Left kidney (tissue), 8 donors: ENCODE data around the gene IL1RAP. TPM values are rescaled to one million over a fixed set of nuclear protein-coding genes. Genes with fewer than 3 reads are reported as not detected.
A peak's percentile ranks its signal among the peaks of the same experiment; 100 is the strongest.
"Not testable (repeated sequence)": the region's sequence is repeated elsewhere in the genome, so short reads cannot be mapped to it uniquely, and the experiment has no call there.

Experiments
- DNase-seq: peaks from one replicate; pipeline ENCODE4 v3.0.0-alpha.2; 2013
- long read RNA-seq, 8 donors: transcript quantifications; one replicate each; lab custom pipeline, GENCODE V29; 2026
- polyA plus RNA-seq: library from polyadenylated mRNA; unstranded; fragments of 120-200 nt; gene quantifications from one replicate; pipeline ENCODE4 v1.2.1, GENCODE V29; 2013; ENCODE audit not compliant: insufficient read length

The IL1RAP gene, protein sequence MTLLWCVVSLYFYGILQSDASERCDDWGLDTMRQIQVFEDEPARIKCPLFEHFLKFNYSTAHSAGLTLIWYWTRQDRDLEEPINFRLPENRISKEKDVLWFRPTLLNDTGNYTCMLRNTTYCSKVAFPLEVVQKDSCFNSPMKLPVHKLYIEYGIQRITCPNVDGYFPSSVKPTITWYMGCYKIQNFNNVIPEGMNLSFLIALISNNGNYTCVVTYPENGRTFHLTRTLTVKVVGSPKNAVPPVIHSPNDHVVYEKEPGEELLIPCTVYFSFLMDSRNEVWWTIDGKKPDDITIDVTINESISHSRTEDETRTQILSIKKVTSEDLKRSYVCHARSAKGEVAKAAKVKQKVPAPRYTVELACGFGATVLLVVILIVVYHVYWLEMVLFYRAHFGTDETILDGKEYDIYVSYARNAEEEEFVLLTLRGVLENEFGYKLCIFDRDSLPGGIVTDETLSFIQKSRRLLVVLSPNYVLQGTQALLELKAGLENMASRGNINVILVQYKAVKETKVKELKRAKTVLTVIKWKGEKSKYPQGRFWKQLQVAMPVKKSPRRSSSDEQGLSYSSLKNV
- polyA plus RNA-seq: 17.4 TPM
- long read RNA-seq, donor 1, full-length matches to known transcripts: 6 of 6 reads
- long read RNA-seq, donor 1, partial matches to known transcripts: 0 of 6 reads
- long read RNA-seq, donor 1, other reads (novel, unspliced or antisense): 0 of 6 reads
- long read RNA-seq, donor 2, full-length matches to known transcripts: 4 of 4 reads
- long read RNA-seq, donor 2, partial matches to known transcripts: 0 of 4 reads
- long read RNA-seq, donor 2, other reads (novel, unspliced or antisense): 0 of 4 reads
- long read RNA-seq, donor 3, full-length matches to known transcripts: 1 of 1 reads
- long read RNA-seq, donor 3, partial matches to known transcripts: 0 of 1 reads
- long read RNA-seq, donor 3, other reads (novel, unspliced or antisense): 0 of 1 reads
- long read RNA-seq, donor 4: 0 reads
- long read RNA-seq, donor 5, full-length matches to known transcripts: 5 of 5 reads
- long read RNA-seq, donor 5, partial matches to known transcripts: 0 of 5 reads
- long read RNA-seq, donor 5, other reads (novel, unspliced or antisense): 0 of 5 reads
- long read RNA-seq, donor 6, full-length matches to known transcripts: 3 of 3 reads
- long read RNA-seq, donor 6, partial matches to known transcripts: 0 of 3 reads
- long read RNA-seq, donor 6, other reads (novel, unspliced or antisense): 0 of 3 reads
- long read RNA-seq, donor 7, full-length matches to known transcripts: 4 of 4 reads
- long read RNA-seq, donor 7, partial matches to known transcripts: 0 of 4 reads
- long read RNA-seq, donor 7, other reads (novel, unspliced or antisense): 0 of 4 reads
- long read RNA-seq, donor 8, full-length matches to known transcripts: 1 of 1 reads
- long read RNA-seq, donor 8, partial matches to known transcripts: 0 of 1 reads
- long read RNA-seq, donor 8, other reads (novel, unspliced or antisense): 0 of 1 reads

DNA sequence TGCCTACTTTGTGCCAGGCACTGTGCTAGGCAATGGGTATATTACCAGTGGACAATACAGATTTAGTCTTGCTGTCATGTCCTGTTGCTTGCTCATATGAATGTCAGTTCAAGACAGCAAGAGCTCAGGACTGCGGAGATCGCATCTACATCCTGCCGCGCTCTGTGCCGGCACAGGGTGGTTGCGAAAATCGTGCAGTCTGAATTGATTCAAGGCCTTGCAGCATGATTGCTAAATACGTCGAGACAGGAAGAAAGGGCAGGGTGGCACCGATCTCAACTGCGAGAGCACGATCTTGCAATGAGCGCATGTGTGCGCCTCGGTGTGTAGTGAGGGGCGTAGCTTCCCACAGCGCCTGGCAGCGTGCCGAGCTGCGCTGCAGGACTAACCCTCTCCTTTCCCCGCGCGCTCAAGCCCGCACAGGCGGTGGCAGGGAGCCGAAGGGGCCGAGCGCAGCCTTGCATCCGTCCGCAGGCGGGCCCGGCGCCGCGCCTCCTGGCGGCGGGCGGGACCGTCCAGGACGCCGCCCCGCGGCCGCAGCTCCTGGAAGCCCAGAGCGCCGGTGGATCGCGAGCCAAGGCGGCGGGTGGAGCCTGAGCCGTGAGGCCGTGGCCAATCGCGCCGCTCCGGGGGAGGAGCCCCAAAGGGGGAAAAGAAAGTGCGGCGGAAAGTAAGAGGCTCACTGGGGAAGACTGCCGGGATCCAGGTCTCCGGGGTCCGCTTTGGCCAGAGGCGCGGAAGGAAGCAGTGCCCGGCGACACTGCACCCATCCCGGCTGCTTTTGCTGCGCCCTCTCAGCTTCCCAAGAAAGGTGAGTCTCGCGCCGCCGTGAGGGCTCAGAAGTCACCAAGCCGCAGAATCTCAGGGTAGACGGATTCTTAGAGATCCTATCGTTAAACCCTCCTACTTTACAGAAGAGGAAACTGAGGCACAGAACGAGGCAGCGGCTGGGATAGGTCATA is at the start of gene IL1RAP:
IL1RAP (plus strand) TSS at position 677 of the 962 bp plus-strand sequence. CDS start 50,205 bp downstream, outside the sequence.
- peak; percentile 88 for DNase-seq

DNA sequence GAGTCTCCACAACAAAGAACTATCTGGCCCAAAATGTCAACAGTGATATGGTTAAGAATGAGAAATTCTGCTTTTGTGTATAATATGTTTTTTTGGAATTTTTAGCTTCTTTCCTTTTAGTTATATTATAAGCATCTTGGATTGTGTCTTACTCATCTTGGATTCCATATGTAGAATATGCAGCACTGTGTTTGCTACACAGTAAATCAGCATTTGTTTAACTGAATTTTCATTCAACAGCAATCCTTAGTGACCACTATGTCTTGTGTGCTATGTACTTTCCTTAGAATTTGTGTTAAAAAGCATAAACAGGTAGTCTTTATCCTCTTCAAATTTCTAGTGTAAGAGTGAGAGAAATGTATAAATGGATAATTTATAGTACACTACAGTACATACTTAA is 46.0 kb upstream of the IL1RAP start:
- DNase-seq: no peak

DNA sequence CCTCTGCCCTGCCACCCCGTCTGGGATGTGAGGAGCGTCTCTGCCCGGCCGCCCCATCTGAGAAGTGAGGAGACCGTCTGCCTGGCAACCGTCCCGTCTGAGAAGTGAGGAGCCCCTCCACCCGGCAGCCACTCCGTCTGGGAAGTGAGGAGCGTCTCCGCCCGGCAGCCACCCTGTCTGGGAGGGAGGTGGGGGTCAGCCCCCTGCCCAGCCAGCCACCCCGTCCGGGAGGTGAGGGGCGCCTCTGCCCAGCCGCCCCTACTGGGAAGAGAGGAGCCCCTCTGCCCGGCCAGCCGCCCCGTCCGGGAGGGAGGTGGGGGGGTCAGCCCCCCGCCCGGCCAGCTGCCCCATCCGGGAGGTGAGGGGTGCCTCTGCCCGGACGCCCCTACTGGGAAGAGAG is 40.6 kb upstream of the IL1RAP start:
- not testable (repeated sequence) for DNase-seq

DNA sequence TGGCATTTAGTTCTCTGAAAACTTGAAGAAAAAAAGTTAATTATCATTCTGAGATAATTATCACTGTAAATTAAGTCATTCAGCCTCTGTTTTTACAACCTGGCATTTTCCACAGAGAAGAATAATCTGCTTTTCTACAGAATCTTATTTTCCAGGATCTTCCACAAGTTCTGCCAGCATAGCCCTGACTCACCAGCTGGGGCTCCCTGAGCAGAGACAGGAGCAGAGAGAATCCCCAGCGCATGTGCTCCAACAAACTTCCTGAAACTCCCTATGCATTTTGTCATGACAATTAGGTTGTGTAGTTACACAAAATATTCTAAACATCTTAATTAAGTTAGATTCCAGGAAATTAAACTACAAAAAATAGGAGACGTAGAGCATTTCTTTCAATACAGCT is 32.1 kb upstream of the IL1RAP start:
- DNase-seq: no peak

DNA sequence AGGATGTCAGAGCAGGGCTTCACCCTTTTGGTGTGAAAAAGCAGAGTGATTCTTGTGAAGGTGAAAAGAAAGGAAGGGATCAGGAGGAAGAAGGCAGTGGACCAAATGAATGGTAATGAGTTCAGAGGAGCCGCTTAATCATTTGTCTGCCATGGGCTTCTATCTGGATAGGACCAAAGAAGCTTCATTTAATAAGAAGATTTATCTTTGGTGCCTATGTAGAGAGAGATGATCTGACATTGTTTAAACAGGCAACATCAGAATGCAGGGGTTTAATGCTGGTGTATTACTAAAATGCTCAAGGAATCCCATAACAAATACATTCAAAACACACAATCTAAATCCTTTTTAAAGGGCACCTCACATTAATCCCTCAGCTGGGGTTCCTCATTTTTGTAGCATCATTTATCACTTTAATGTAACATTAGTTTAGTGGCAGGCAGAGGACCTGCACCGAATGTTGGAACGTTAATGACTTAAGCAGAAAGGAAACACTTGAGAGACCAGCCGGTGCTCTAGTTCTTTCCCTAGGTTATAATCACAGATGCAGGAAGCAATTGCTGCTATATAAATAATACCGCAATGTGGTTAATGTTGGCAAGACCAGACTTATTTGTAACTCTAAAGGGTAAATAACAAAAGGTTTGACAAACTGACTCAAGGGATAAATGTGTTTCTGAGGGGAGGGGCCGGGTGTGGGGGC is 27.9 kb upstream of the IL1RAP start:
- DNase-seq: peak; percentile 44

DNA sequence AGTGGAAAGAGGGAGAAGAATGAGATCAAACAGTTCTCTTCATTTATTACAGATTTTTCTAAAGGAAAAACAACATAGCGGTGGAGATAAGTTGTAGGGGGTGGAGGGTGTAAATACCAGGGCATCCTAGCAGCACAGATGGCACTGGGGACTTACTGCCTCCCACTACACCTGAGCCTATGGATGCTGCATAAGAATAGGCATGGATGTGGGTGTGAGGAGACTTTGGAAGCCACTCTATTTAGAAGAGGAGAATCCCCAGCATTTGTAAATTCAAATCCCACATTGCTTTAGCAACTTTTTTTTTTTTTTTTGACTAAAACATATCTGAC is 27.4 kb upstream of the IL1RAP start:
- no peak for DNase-seq

DNA sequence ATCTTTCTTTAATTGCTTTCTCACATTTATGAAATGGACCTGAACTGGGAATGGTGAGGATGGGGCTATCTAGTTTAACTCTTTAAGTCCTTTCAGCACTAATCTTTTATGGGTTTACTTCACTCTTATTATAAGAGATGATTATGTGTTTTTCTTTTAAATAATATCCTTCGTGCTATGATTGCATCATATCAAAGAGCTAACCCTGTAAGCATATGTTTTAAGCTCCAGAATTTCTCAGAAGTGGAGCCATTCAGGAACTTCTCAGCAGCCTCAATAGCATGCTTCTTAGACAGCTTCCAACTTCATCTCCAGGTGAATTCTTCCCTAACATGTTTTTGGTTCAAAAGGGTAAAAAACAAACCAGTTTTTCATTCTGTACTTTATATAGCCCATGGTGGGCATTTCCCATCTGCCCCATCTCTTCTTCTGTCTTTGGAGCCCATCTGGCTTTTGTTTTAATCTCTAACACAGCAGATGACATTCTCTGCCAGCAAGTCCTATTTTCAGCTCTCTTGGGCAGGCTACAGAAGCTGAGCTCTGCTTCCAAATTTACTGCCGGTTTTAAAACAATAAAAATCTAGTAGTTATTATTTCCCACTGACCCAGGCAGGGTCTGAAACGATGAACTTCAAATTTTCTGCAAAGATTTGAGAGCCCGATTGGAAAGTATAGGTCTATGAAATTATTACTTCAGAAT is 26.8 kb upstream of the IL1RAP start:
- no peak for DNase-seq

DNA sequence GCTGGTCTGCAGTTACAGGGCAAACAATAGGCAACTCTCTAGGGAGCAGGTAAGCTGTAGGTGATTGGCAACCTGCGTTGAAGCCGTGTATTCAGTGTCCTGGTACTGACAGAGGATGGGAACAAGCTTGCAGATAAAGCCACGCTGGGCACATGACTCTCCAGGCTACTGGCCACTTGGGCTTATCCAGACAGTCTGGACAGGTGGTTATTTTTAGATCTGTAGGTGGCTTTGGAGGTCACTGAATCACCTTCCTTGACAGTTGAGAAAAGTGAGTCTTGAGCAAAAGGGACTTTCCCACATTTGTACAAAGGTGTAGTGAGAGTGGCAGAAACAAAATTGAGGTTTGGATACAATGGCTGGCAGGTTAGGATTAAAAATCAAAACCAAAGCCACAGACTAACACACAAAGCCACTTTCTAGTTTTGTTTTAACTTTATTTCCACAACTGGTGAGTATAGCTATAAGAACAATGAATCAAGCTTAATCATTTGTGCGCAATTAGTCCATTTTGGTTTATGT is 22.3 kb upstream of the IL1RAP start:
- DNase-seq: no peak

DNA sequence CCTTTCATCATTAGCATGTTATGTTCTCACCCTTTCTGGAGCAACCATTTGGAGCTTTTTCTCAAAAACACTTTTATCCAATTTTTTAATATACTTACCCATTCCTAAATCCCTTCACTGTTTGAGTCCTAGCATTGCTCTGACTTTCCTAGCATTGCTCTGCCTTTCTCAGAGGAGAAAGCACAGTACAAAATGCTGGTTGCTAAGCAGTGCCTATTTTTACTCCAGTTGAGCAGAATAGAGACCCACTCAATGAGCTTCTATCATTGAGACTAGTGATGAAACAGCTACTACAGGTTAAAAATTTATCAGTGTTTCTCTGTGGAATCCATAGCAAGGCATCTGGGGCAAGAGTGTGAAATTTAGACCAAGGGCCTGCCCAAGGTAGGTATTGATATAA is 21.8 kb upstream of the IL1RAP start:
- DNase-seq: no peak

DNA sequence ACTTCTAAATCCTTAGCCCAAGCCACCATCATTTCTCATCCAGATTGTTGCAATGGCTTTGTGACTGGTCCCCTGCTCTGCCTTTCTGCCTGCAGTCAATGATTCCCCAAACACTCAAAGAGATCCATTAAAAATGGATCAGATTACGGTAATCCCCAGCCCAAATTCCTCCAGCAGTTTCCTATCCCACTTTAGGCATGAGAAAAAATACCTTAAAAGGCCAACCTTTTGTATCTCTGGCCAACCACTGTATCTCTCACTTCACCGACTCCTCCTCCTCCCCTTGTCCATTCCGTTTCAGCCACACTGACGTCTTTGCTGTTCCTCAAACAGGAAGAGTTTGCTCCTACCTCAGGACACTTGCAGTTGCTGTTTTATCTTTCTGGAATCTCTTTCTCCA is 20.9 kb upstream of the IL1RAP start:
- no peak for DNase-seq

DNA sequence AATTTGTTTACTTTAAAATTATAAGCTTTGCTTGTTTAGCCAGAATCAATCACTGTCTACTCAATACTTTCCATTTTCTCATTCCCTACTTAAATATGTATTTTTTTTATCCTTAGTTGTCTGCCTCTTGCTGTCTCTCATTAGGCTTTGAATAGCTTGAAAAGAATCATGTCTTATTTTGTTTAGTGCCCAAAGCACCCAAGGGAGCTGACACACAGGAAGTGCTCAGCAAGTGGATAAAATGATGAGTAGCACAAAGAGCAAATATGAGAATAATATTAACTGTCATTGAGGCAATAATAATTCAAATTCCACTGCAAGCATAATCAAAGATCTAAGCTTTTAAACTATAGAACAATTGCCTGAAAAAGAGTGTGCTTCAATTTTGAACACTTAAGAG is 19.0 kb upstream of the IL1RAP start:
- no peak for DNase-seq

DNA sequence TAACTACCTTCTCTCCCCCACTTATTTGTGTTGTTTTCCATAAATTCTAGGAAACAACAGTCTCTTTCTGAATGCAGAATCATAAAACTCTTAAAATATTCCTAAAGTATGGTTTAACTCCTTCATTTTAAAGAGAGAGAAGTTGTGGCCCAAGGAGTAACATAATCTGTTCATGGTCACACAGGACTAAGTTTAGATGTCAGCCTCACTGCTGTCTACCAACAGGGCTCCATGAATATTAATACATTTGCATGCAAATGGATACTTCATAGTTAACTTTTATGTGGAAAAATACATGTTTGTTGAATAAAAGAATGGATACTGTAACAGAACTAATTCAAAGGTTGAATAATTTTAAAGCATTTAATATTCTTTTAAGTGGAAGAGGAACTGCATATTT is 18.5 kb upstream of the IL1RAP start:
- DNase-seq: no peak

DNA sequence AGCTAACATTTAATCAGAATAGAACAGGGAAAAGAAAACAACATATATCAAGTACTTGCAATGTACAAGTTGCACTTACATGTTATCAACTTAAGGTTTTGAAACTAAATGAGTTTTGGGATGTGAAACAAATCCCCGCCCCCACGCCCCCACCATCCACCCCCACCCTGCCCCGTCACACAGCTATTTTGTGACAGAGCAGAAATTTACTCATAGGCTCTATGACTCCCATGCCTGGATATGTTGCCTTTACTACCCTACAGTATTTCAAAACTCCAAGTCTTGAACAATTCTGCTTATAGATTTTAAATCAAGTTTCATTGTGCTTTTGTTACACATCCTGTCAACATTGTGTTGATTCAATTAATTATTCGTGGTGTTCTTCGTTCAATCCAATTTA is 18.1 kb upstream of the IL1RAP start:
- no peak for DNase-seq

DNA sequence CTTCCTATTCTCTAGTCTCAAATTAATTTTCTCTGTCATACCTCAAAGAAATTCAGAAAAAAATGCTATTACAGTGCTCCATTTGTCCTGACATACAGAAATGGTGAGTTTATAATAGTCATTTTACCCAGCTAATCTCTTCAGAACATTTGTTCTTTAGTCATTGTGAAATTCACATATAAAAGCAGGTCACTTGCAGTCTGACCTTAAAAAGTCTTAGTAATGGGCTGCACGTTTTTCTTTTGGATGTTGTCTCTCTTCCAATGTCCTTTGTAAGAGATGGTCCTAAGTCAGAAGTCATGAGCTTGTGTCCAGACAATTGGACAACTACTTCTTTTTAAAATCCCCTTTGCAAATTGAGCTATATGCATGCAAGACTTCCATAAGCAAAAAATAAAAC is 17.0 kb upstream of the IL1RAP start:
- DNase-seq: no peak

DNA sequence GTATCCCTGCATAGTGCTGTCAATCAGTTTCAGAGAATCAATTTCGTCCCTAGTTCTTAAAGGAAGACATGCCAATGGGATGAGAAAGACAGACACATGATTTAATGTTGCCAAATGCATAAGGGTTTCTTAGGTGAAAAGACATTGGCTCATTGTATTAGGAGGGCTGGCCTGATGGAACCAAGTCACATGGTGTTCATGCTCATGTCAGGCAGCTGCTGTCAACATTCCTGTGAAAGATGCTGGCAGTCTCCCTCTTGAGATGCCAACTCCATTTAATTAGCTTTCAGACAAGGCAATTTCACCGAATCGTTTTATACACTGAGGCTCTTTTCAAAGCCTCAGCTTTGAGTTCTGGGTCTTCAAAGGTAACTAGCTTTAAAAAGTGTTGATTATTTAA is 16.1 kb upstream of the IL1RAP start:
- DNase-seq: no peak

DNA sequence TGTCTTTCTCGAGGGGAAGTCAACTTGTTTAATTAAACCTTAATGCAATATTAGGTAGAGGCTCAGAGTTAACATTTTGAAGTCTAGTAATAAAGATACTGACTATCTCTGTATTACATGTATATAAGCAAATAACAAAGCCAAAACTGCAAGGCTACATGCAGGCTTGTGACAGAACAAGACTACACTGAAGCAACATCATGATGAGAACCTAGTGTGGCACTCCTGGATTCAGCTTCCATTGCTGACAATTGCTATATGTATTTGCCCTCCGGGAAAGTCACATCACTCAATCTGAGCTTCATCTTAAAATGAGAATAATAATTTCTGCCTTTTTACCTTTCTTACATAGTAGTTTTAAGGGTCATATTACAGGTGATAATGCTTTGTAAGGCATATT is 15.6 kb upstream of the IL1RAP start:
- DNase-seq: no peak

DNA sequence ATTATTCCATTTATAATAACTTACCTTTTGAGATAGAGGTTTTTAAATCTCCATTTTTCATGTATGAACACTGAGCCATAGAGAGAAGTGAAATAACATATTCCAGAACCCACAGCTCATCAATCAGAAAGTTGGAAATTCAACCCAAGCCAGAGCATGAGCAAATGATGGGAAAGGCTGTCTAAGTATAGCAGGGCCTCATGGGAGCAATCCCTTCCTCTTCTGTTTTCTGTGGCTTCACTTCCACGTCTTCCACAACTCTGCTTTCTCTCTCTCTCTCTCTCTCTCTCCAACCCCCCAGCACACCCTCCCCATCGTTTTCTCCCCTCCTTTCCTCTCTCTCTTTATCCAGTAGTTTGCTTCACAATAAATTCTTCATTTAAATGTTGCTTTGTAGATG is 14.8 kb upstream of the IL1RAP start:
- DNase-seq: no peak

DNA sequence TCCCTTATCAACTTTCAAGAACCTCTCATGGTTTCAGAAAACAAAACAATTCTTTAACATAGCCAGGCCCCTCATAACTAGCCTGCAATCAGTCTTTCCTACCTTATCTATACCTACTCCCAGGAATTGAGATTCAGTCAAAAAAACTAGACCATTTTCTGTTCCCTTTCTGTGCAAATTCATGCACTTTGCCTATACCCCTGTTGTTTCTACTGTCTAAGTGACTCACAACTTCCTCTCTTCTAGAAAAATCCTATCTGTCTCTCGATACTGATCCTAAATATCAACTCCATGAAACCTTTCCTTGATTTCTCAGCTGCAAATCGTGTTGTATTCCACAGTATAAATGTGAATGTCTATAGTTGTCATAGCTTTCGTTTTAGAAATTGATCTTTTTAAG is 10.9 kb upstream of the IL1RAP start:
- no peak for DNase-seq
